HepG2 (cell line): ENCODE results near the gene OPN1MW3. TPM values are rescaled to one million over a fixed set of nuclear protein-coding genes. Genes with fewer than 3 reads are reported as not detected.
"Not testable (repeated sequence)": the region's sequence is repeated elsewhere in the genome, so short reads cannot be mapped to it uniquely, and the experiment has no call there.

Source experiments
- ATAC-seq: fragments of 200-7000 bp; cut with Tn5 transposase; 3 replicates; pipeline ENCODE4 v1.9.1; 2020; ENCODE audit warnings: mild to moderate bottlenecking, moderate library complexity
- BruUV-seq: library from RNA; stranded (reverse); fragments of 400-500 nt; replicated peaks from 2 replicates; lab custom pipeline; 2021; lab: Mats Ljungman, UMichigan
- CTCF ChIA-PET: fragments of 300-600 bp; formaldehyde crosslinking; extraction: SDS; loops from one replicate; lab custom pipeline; 2021; ENCODE audit warnings: low total read pairs, inconsistent platforms, low intra/inter-chr PET ratio; lab: Yijun Ruan, JAX
- POLR2A ChIA-PET: fragments of 350-600 bp; sonication (Branson Sonifier 250); formaldehyde crosslinking; loops from one replicate; lab custom pipeline; 2020; ENCODE audit warnings: antibody characterized with exemption, inconsistent platforms; lab: Yijun Ruan, JAX
- DNase-seq: peaks from one replicate; pipeline ENCODE4 v3.0.0-alpha.2; 2015; ENCODE audit warnings: low spot score
- FAIRE-seq: peaks from 3 replicates; lab custom pipeline; 2011; peaks lifted over from hg19 to GRCh38; lab: Jason Lieb, UNC
- H2AFZ ChIP-seq: one replicate; pipeline ENCODE4 v1.6.1; 2011; ENCODE audit warnings: low read length, inconsistent platforms
- H3K27ac ChIP-seq: fragments of 300-600 bp; 3 replicates; pipeline ENCODE4 v1.8.0; 2011; ENCODE audit warnings: mixed run types, mild to moderate bottlenecking, mixed read lengths, low read length, inconsistent platforms; ENCODE audit not compliant: insufficient read depth; ENCODE audit errors: extremely low read length
- H3K27me3 ChIP-seq, 2 experiments: fragments of 200-600 bp in 1 of 2; 2 replicates in 1 of 2; 3 replicates in 1 of 2; pipeline versions ENCODE4 v1.6.0 to v1.8.0; 2011; ENCODE audit warnings: low read length in 2 of 2, mild to moderate bottlenecking in 2 of 2, moderate library complexity in 2 of 2, inconsistent platforms in 1 of 2; ENCODE audit not compliant: insufficient read depth in 2 of 2, control insufficient read depth in 1 of 2
- H3K36me3 ChIP-seq, 2 experiments: fragments of 200-600 bp in 1 of 2; replicated peaks in 1 of 2; 2 replicates in 1 of 2; 3 replicates in 1 of 2; pipeline versions ENCODE4 v1.5.1 to v1.8.0; 2011; ENCODE audit warnings: low read length in 2 of 2, inconsistent platforms in 1 of 2; ENCODE audit not compliant: insufficient read depth in 2 of 2, control insufficient read depth in 1 of 2
- H3K4me1 ChIP-seq: 2 replicates; pipeline ENCODE4 v1.5.1; 2012; ENCODE audit warnings: low read length, inconsistent platforms; ENCODE audit not compliant: insufficient read depth
- H3K4me2 ChIP-seq: 2 replicates; pipeline ENCODE4 v1.6.0; 2011; ENCODE audit warnings: low read depth, low read length, inconsistent platforms
- H3K4me3 ChIP-seq, 3 experiments: fragments of 200-600 bp in 1 of 3; sonication (generic), shearing (Covaris generic) in 1 of 3; replicated peaks in 1 of 3; 2 replicates each; pipeline ENCODE4 v1.5.1; 2011 to 2016; ENCODE audit warnings: low read length in 3 of 3, inconsistent platforms in 2 of 3, low read depth in 2 of 3, mild to moderate bottlenecking in 2 of 3, control low read depth in 1 of 3, mixed read lengths in 1 of 3; ENCODE audit not compliant: insufficient read depth in 1 of 3
- H3K79me2 ChIP-seq: one replicate; pipeline ENCODE4 v1.6.1; 2011; ENCODE audit warnings: low read length, inconsistent platforms; ENCODE audit not compliant: insufficient read depth
- H3K9ac ChIP-seq: 2 replicates; pipeline ENCODE4 v1.6.0; 2011; ENCODE audit warnings: mild to moderate bottlenecking, low read depth, low read length, inconsistent platforms; ENCODE audit not compliant: insufficient read depth
- H3K9me3 ChIP-seq: 2 replicates; pipeline ENCODE4 v1.5.1; 2012; ENCODE audit warnings: mild to moderate bottlenecking, low read length
- H4K20me1 ChIP-seq: 2 replicates; pipeline ENCODE4 v1.6.0; 2011; ENCODE audit warnings: inconsistent platforms, mild to moderate bottlenecking, low read length, moderate library complexity; ENCODE audit not compliant: insufficient read depth
- WGBS: methylation state at CpG from one replicate; pipeline ENCODE4 v1.1.6; 2017; ENCODE audit warnings: low lambda C conversion rate; 5-methylcytosine and 5-hydroxymethylcytosine counted together
- in situ Hi-C: cut with HindIII; loops from 2 replicates; pipeline ENCODE4 v1.10.0; 2017; ENCODE audit warnings: low pct_unique_long_range_greater_than_20kb; ENCODE audit not compliant: extremely low pct_ligation_motif_present
- intact Hi-C: fragments of 100-400 bp; cut with micrococcal nuclease; formaldehyde crosslinking; loops from one replicate; pipeline ENCODE4 v1.10.0; 2022; ENCODE audit not compliant: unreplicated experiment
- polyA plus RNA-seq, 8 experiments: library from polyadenylated mRNA; depleted of rRNA in 3 of 8; stranded (reverse) in 7 of 8; unstranded in 1 of 8; fragments of >200 nt; fragmentation: Illumina TruSeq in 4 of 8; extraction: Trizol in 4 of 8; gene quantifications; 2 replicates each; pipeline versions ENCODE4 v1.2.1 to v1.2.3, GENCODE V29; 2011 to 2016; ENCODE audit warnings: low read depth in 4 of 8, missing spikeins in 1 of 8, mixed read lengths in 1 of 8; ENCODE audit not compliant: insufficient read depth in 1 of 8
- total RNA-seq, 5 experiments: library from RNA; depleted of rRNA; stranded (reverse); fragments of >200 nt; fragmentation: Illumina TruSeq; extraction: Trizol; gene quantifications; 2 replicates each; pipeline ENCODE4 v1.2.3, GENCODE V29; 2016; ENCODE audit warnings: low read depth in 1 of 5

OPN1MW3 gene
- total and polyA plus RNA-seq, 2 of the 13 experiments (the other 11 are each of a cell fraction or from before 2014, with no cell fraction given) = not detected

- DNase-seq, H3K4me2 ChIP-seq, H2AFZ ChIP-seq, BruUV-seq, POLR2A ChIA-PET, H3K36me3 ChIP-seq, H3K9ac ChIP-seq, H3K27ac ChIP-seq, intact Hi-C loops, ATAC-seq, H3K4me3 ChIP-seq, H3K79me2 ChIP-seq, in situ Hi-C loops, CTCF ChIA-PET, H3K27me3 ChIP-seq, H4K20me1 ChIP-seq, H3K9me3 ChIP-seq, H3K4me1 ChIP-seq, FAIRE-seq: not testable (repeated sequence)
- 18% methylated on average over 1 of the region's 17 CpGs for WGBS
Measured at GRCh38 chrX:154247377-154248045, 9.9 kb upstream of the OPN1MW3 start.

GRCh38 chrX:154248076-154248475 lies 9.3 kb upstream of the OPN1MW3 start:
- intact Hi-C loops, H3K4me2 ChIP-seq, H2AFZ ChIP-seq, H3K9ac ChIP-seq, H3K79me2 ChIP-seq, H3K27ac ChIP-seq, DNase-seq, H3K4me3 ChIP-seq, H3K36me3 ChIP-seq, H3K9me3 ChIP-seq, FAIRE-seq, POLR2A ChIA-PET, BruUV-seq, ATAC-seq, CTCF ChIA-PET, H3K27me3 ChIP-seq, H4K20me1 ChIP-seq, H3K4me1 ChIP-seq, in situ Hi-C loops: not testable (repeated sequence)
- no CpG with 5 or more reads among the region's 10 CpGs for WGBS

DNA sequence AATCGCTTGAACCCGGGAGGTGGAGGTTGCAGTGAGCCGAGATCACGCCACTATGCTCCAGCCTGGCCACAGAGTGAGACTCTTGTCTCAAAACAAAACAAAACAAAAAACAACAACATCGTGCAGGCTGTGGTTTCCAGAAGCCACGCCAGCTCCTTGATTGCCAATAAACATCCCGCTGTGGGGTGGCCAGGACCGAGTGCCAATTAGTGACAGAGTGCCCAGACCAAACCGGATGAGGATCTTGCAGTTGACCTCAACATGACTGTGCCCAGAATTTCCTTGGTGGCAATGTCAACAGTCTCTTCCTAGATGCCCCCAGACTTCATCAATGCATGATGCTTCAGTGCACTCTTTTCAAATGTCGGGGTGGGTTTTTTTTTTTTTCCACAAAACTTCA lies 1.3 kb downstream of the OPN1MW3 start:
- POLR2A ChIA-PET, ATAC-seq, intact Hi-C loops, H3K27me3 ChIP-seq, H3K36me3 ChIP-seq, H3K4me1 ChIP-seq, H3K4me3 ChIP-seq, H3K9ac ChIP-seq, H3K4me2 ChIP-seq, CTCF ChIA-PET, DNase-seq, H4K20me1 ChIP-seq, BruUV-seq, H3K27ac ChIP-seq, FAIRE-seq, in situ Hi-C loops, H2AFZ ChIP-seq, H3K79me2 ChIP-seq, H3K9me3 ChIP-seq: not testable (repeated sequence)
- no CpG with 5 or more reads among the region's 10 CpGs for WGBS

DNA sequence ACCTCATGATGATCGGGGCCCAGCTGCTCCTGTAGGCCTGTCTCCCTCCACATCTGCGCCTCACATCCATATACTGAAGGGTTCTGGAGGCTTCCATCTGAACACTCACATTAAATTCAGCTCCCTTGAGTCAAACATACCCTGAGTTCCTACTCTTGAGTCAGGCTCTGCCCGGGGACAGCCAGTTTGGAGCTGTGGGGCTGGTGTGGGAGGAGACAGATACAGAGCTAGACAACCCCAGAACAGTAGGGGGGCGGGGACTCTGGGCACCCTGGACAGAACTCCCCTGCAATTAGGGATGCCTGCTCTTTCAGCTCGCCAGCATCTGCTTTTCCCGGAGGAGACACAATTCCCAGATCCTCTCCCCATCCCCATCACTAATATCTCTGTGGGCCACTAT lies 5.7 kb downstream of the OPN1MW3 start:
- H3K9me3 ChIP-seq, BruUV-seq, H3K27me3 ChIP-seq, intact Hi-C loops, H3K9ac ChIP-seq, FAIRE-seq, POLR2A ChIA-PET, H3K36me3 ChIP-seq, H2AFZ ChIP-seq, H3K4me1 ChIP-seq, H3K79me2 ChIP-seq, DNase-seq, ATAC-seq, H3K4me3 ChIP-seq, H3K4me2 ChIP-seq, H4K20me1 ChIP-seq, CTCF ChIA-PET, in situ Hi-C loops, H3K27ac ChIP-seq: not testable (repeated sequence)
- WGBS = no CpG with 5 or more reads among the region's 6 CpGs
